ENCODE results near the gene PCGF5. TPM values are rescaled to one million over a fixed set of nuclear protein-coding genes. Genes with fewer than 3 reads are reported as not detected.

Gene PCGF5
- total and polyA plus RNA-seq, 2 of the 8 experiments (the other 6 are each of a cell fraction or from before 2014, with no cell fraction given), result 5.8 to 8.4 TPM

DNA sequence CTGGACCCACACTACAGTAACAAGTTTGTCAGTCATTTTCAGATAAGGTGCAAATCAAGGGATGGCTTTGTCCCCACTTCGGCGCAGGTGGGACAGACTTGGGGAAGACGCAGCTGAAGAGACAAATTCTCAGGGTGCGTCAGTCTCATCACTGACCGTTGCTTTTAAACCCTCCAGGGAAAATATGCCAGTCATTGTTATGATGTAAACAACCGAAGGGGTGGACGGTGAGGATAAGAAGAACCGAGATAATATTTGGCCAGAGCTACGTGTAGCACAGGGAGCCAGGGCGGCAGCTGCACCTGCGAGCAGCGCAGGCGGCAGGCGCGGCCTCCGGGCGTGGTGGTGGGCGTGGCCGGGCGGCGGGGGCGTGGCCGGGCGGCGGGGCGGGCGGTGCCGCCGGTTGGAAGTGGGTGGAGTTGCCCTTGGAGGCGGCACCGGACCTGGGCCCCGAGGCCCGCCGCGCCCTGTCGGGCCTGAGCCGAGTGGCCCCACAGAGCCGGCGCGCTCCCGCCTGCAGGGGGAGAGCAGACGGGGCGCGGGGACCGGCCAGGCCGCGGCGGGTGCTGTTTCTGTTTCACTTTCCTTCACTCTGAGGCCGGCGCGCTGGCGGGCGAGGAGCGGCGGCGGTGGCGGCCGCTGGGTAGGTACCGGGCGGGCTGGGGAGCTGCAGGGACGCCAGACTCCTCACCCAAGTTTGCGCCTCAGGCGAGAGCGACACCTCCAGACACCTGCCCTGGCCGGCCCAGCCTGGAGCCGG, at the start of gene PCGF5 (continued):
- TF ChIP-seq ASH2L (IDR thresholded peaks at IDR 0.05; ENCODE audit: low read length), result peak; percentile 72
- 0 out of 4 replicates have a peak, but pooled peaks of 1 of the 2 experiments have one; percentile 2 for TF ChIP-seq RAD21 (IDR thresholded peaks at IDR 0.05 in 1 of 2, conservative IDR thresholded peaks at IDR 0.05 in 1 of 2; ENCODE audit: low read depth in 2 of 2, low read length in 2 of 2)
- TF ChIP-seq EZH2 (IDR thresholded peaks at IDR 0.05; ENCODE audit: low read depth, low read length, severe bottlenecking), result peak; percentile 18
- TF ChIP-seq, protein P1, sequence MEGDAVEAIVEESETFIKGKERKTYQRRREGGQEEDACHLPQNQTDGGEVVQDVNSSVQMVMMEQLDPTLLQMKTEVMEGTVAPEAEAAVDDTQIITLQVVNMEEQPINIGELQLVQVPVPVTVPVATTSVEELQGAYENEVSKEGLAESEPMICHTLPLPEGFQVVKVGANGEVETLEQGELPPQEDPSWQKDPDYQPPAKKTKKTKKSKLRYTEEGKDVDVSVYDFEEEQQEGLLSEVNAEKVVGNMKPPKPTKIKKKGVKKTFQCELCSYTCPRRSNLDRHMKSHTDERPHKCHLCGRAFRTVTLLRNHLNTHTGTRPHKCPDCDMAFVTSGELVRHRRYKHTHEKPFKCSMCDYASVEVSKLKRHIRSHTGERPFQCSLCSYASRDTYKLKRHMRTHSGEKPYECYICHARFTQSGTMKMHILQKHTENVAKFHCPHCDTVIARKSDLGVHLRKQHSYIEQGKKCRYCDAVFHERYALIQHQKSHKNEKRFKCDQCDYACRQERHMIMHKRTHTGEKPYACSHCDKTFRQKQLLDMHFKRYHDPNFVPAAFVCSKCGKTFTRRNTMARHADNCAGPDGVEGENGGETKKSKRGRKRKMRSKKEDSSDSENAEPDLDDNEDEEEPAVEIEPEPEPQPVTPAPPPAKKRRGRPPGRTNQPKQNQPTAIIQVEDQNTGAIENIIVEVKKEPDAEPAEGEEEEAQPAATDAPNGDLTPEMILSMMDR (IDR thresholded peaks at IDR 0.05; ENCODE audit: control extremely low read depth in 1 of 3, insufficient read depth in 1 of 3, low read depth in 1 of 3, low read length in 3 of 3), result peak in 2 of 3 experiments; percentile 7 to 18; a peak in 2 of 4 replicates
- no peak for TF ChIP-seq EP300 (IDR thresholded peaks at IDR 0.05; ENCODE audit: borderline replicate concordance in 1 of 2, low read depth in 2 of 2, low read length in 2 of 2)
- TF ChIP-seq HDAC2 (IDR thresholded peaks at IDR 0.05; ENCODE audit: borderline replicate concordance in 1 of 2, low read depth in 2 of 2, low read length in 2 of 2), result 0 out of 4 replicates have a peak, but pooled peaks of 1 of the 2 experiments have one; percentile 23
- TF ChIP-seq TBP (IDR thresholded peaks at IDR 0.05; ENCODE audit: low read depth, low read length), result 0 out of 2 replicates have a peak, but pooled peaks have one; percentile 45
- 0 out of 2 replicates have a peak, but pooled peaks have one; percentile 48 for TF ChIP-seq PHF8 (conservative IDR thresholded peaks at IDR 0.05; ENCODE audit: low read depth, low read length)
